HCT116 (cell line): ENCODE data around the gene MAP3K5. TPM values are rescaled to one million over a fixed set of nuclear protein-coding genes. Genes with fewer than 3 reads are reported as not detected.

Source experiments
- ATAC-seq: fragments of 200-7000 bp; cut with Tn5 transposase; 2 replicates; pipeline ENCODE4 v1.9.1; 2020; ENCODE audit warnings: mild to moderate bottlenecking, moderate library complexity
- BruUV-seq: library from RNA; stranded (reverse); fragments of 400-500 nt; replicated peaks from 2 replicates; lab custom pipeline; 2021; lab: Mats Ljungman, UMichigan
- CTCF ChIA-PET: fragments of 300-600 bp; sonication (Branson Sonifier 250); formaldehyde crosslinking; loops from one replicate; lab custom pipeline; 2021; ENCODE audit warnings: antibody characterized with exemption; lab: Charles Lee
- POLR2A ChIA-PET: fragments of 300-600, 350-600 bp; sonication (Branson Sonifier 250); formaldehyde crosslinking; loops from one replicate; lab custom pipeline; 2021; ENCODE audit warnings: antibody characterized with exemption; lab: Charles Lee
- RAD21 ChIA-PET, 2 experiments: fragments of 300-600 bp; sonication (Branson Sonifier 250); formaldehyde crosslinking; loops; one replicate each; lab custom pipeline; 2023; ENCODE audit warnings: low total read pairs in 2 of 2; ENCODE audit not compliant: uncharacterized antibody in 2 of 2, unreplicated experiment in 2 of 2, low non-redundant PET in 1 of 2; lab: Charles Lee
- DNase-seq: peaks from one replicate; pipeline ENCODE4 v3.0.0-alpha.2; 2010; ENCODE audit warnings: low read depth, low spot score
- H2AFZ ChIP-seq: fragments of 200-600 bp; shearing (Covaris generic), sonication (generic); 2 replicates; pipeline ENCODE4 v1.6.1; 2017; ENCODE audit warnings: low read depth, mixed run types, mixed read lengths, antibody characterized with exemption, low read length; ENCODE audit not compliant: poor library complexity, severe bottlenecking
- H3K27ac ChIP-seq: 2 replicates; pipeline ENCODE4 v1.5.1; 2012; ENCODE audit warnings: low read depth, low read length
- H3K27me3 ChIP-seq: fragments of 200-600 bp; sonication (generic); 2 replicates; pipeline ENCODE4 v1.6.1; 2016; ENCODE audit warnings: mixed run types, low read length, mixed read lengths; ENCODE audit not compliant: insufficient read depth
- H3K36me3 ChIP-seq, 2 experiments: fragments of 200-500 bp in 1 of 2; fragments of 200-600 bp in 1 of 2; sonication (Bioruptor generic) in 1 of 2; sonication (generic) in 1 of 2; 2 replicates each; pipeline versions ENCODE4 v1.5.1 to v1.6.1; 2014 to 2016; ENCODE audit warnings: low read length in 2 of 2, inconsistent platforms in 1 of 2, mixed read lengths in 1 of 2, mixed run types in 1 of 2; ENCODE audit not compliant: insufficient read depth in 2 of 2, control insufficient read depth in 1 of 2
- H3K4me1 ChIP-seq, 2 experiments: fragments of 200-600 bp in 1 of 2; sonication (generic) in 1 of 2; 2 replicates each; pipeline versions ENCODE4 v1.5.1 to v1.6.1; 2012 to 2017; ENCODE audit warnings: low read length in 2 of 2, inconsistent platforms in 1 of 2, mild to moderate bottlenecking in 1 of 2, mixed read lengths in 1 of 2, mixed run types in 1 of 2, moderate library complexity in 1 of 2; ENCODE audit not compliant: insufficient read depth in 2 of 2, control insufficient read depth in 1 of 2
- H3K4me2 ChIP-seq: fragments of 200-600 bp; sonication (generic); 2 replicates; pipeline ENCODE4 v1.6.1; 2017; ENCODE audit warnings: mixed run types, low read length, mixed read lengths
- H3K4me3 ChIP-seq, 2 experiments: fragments of 200-600 bp in 1 of 2; sonication (generic) in 1 of 2; replicated peaks in 1 of 2; 2 replicates each; pipeline ENCODE4 v1.5.1; 2011 to 2016; ENCODE audit warnings: low read length in 2 of 2, control low read depth in 1 of 2, low read depth in 1 of 2, mild to moderate bottlenecking in 1 of 2, mixed read lengths in 1 of 2, mixed run types in 1 of 2
- H3K79me2 ChIP-seq: fragments of 200-600 bp; sonication (generic); 2 replicates; pipeline ENCODE4 v1.6.1; 2017; ENCODE audit warnings: mild to moderate bottlenecking, mixed run types, low read length, moderate library complexity, mixed read lengths; ENCODE audit not compliant: insufficient read depth
- H3K9ac ChIP-seq: fragments of 200-600 bp; sonication (generic); 2 replicates; pipeline ENCODE4 v1.6.1; 2016; ENCODE audit warnings: low read length, mixed read lengths
- H3K9me2 ChIP-seq: fragments of 200-600 bp; sonication (generic), shearing (Covaris generic); 2 replicates; pipeline ENCODE4 v1.6.1; 2017; ENCODE audit warnings: mixed run types, mild to moderate bottlenecking, moderate library complexity; ENCODE audit not compliant: insufficient read depth
- H3K9me3 ChIP-seq, 2 experiments: fragments of 200-500 bp in 1 of 2; fragments of 200-600 bp in 1 of 2; sonication (Bioruptor generic) in 1 of 2; sonication (generic) in 1 of 2; 2 replicates each; pipeline ENCODE4 v1.6.1; 2014 to 2017; ENCODE audit warnings: low read length in 2 of 2, mixed read lengths in 2 of 2, inconsistent platforms in 1 of 2, low read depth in 1 of 2, mild to moderate bottlenecking in 1 of 2, mixed run types in 1 of 2, moderate library complexity in 1 of 2; ENCODE audit not compliant: control insufficient read depth in 1 of 2, insufficient read depth in 1 of 2
- H4K20me1 ChIP-seq: fragments of 200-600 bp; sonication (generic), shearing (Covaris generic); 2 replicates; pipeline ENCODE4 v1.6.1; 2017; ENCODE audit warnings: mixed run types, mild to moderate bottlenecking, moderate library complexity; ENCODE audit not compliant: insufficient read depth
- CBX3 ChIP-seq: IDR thresholded peaks from 2 replicates; pipeline ENCODE4 v1.6.1; 2012; ENCODE audit warnings: low read depth
- CEBPB ChIP-seq: IDR thresholded peaks from 2 replicates; pipeline ENCODE4 v1.6.1; 2012; ENCODE audit warnings: low read depth
- ELF1 ChIP-seq: IDR thresholded peaks from 2 replicates; pipeline ENCODE4 v1.6.1; 2012; ENCODE audit warnings: low read depth, borderline replicate concordance
- EZH2 ChIP-seq: fragments of 200-600 bp; sonication (generic); IDR thresholded peaks from 2 replicates; pipeline ENCODE4 v1.6.1; 2017; ENCODE audit warnings: antibody characterized with exemption, mixed run types
- EZH2phosphoT487 ChIP-seq: fragments of 200-600 bp; IDR thresholded peaks from 2 replicates; pipeline ENCODE4 v1.6.1; 2018; ENCODE audit warnings: antibody characterized with exemption, borderline replicate concordance
- FOSL1 ChIP-seq: IDR thresholded peaks from 2 replicates; pipeline ENCODE4 v1.6.1; 2012; ENCODE audit warnings: low read depth
- JUND ChIP-seq: IDR thresholded peaks from 2 replicates; pipeline ENCODE4 v1.6.1; 2012
- MAX ChIP-seq: IDR thresholded peaks from 2 replicates; pipeline ENCODE4 v1.6.1; 2012
- POLR2A ChIP-seq: IDR thresholded peaks from 2 replicates; pipeline ENCODE4 v1.7.0; 2011; ENCODE audit warnings: borderline replicate concordance; ENCODE audit not compliant: insufficient read depth, insufficient read length; ENCODE audit errors: extremely low read depth
- POLR2AphosphoS5 ChIP-seq: IDR thresholded peaks from 2 replicates; pipeline ENCODE4 v1.6.1; 2011; ENCODE audit warnings: mild to moderate bottlenecking, low read depth, low read length, moderate library complexity
- RAD21 ChIP-seq: IDR thresholded peaks from 2 replicates; pipeline ENCODE4 v1.6.1; 2012; ENCODE audit warnings: low read depth, mild to moderate bottlenecking
- REST ChIP-seq: IDR thresholded peaks from 2 replicates; pipeline ENCODE4 v1.6.1; 2012; ENCODE audit warnings: low read depth
- SIN3A ChIP-seq: IDR thresholded peaks from 2 replicates; pipeline ENCODE4 v1.6.1; 2012; ENCODE audit warnings: low read depth
- SP1 ChIP-seq: IDR thresholded peaks from 2 replicates; pipeline ENCODE4 v1.6.1; 2012; ENCODE audit warnings: low read depth
- SRF ChIP-seq: IDR thresholded peaks from 2 replicates; pipeline ENCODE4 v1.6.1; 2012; ENCODE audit warnings: low read depth
- YY1 ChIP-seq: IDR thresholded peaks from 2 replicates; pipeline ENCODE4 v1.6.1; 2011; ENCODE audit warnings: low read length, low read depth, moderate library complexity, mild to moderate bottlenecking; ENCODE audit not compliant: insufficient replicate concordance; ENCODE audit errors: extremely low read depth
- ZFX ChIP-seq: fragments of 450-650 bp; IDR thresholded peaks from 2 replicates; pipeline ENCODE4 v1.6.1; 2017
- ZNF274 ChIP-seq: fragments of 200-500 bp; sonication (Bioruptor generic); IDR thresholded peaks from 2 replicates; pipeline ENCODE4 v1.6.1; 2014; ENCODE audit warnings: mild to moderate bottlenecking, low read depth, low read length, inconsistent platforms
- intact Hi-C: fragments of 100-400 bp; cut with micrococcal nuclease; formaldehyde crosslinking; loops from 2 replicates; pipeline ENCODE4 v1.10.0; 2022
- total RNA-seq: library from RNA; stranded (reverse); gene quantifications from one replicate; pipeline ENCODE4 v1.2.1, GENCODE V29; 2021; ENCODE audit not compliant: unreplicated experiment

Gene MAP3K5
- total RNA-seq, 1 experiment from 2014 or later = 11.8 TPM

GRCh38 chr6:136641166-136641565, 151.1 kb downstream of the MAP3K5 start:
- TF ChIP-seq EZH2 (no peak), SP1 (no peak), POLR2A (no peak), MAX (no peak), YY1 (no peak), CEBPB (no peak), ELF1 (no peak), EZH2phosphoT487 (no peak), JUND (no peak), FOSL1 (no peak), SIN3A (no peak), RAD21 (no peak), SRF (no peak), POLR2AphosphoS5 (no peak), CBX3 (no peak), REST (no peak), ZFX (no peak), ZNF274 (no peak)
- TF ChIP-seq, all 23 proteins: peak for 0
- DNase-seq = no peak
- no peak overlapping the region for H3K4me2 ChIP-seq
- ChIA-PET RAD21 (no interaction called here), POLR2A (interaction anchor here (0.7 kb wide), 1 partner anchor 49 kb away, joined by 3 read pairs; no protein-coding TSS in a partner anchor), CTCF (interaction anchor here (0.7 to 1.3 kb wide), 2 partner anchors 151 to 345 kb away, joined by 3 to 8 read pairs; partner anchors contain the start of gene MAP3K5)
- no peaks in the 10 kb centered on the region for H3K9me3 ChIP-seq
- no peak overlapping the region for H3K9ac ChIP-seq
- peaks cover 3 to 9% of the 10 kb centered on the region in 2 experiments; a peak in 3 of 4 replicates for H3K4me1 ChIP-seq
- H3K27me3 ChIP-seq = no peaks in the 10 kb centered on the region
- H4K20me1 ChIP-seq = no peaks in the 10 kb centered on the region
- H3K9me2 ChIP-seq = no peaks in the 10 kb centered on the region
- no TSS peak for BruUV-seq
- no peak overlapping the region for H2AFZ ChIP-seq
- intact Hi-C loops = no loop called here
- H3K79me2 ChIP-seq = no peaks in the 10 kb centered on the region
- no peak overlapping the region for H3K27ac ChIP-seq
- ATAC-seq = no peak
- H3K36me3 ChIP-seq = no peaks in the 10 kb centered on the region
- no peak overlapping the region for H3K4me3 ChIP-seq
